GM19043 (cell line): Measurements from ENCODE around the gene COMMD9.

Experiments
- ATAC-seq: cut with Tn5 transposase; IDR thresholded peaks from one replicate; pipeline ENCODE4 v1.9.1; 2021; ENCODE audit warnings: low read depth; ENCODE audit not compliant: unreplicated experiment

The COMMD9 gene

GRCh38 chr11:36261094-36261493 is 28.1 kb downstream of the COMMD9 start:
- no peak for ATAC-seq

- ATAC-seq: no peak
Measured at GRCh38 chr11:36258730-36259360, 30.4 kb downstream of the COMMD9 start.

GRCh38 chr11:36257351-36257750 is 31.9 kb downstream of the COMMD9 start:
- no peak for ATAC-seq

GRCh38 chr11:36254713-36255112 is 34.5 kb downstream of the COMMD9 start:
- no peak for ATAC-seq

- ATAC-seq: no peak
Measured at GRCh38 chr11:36253238-36253637, 36.0 kb downstream of the COMMD9 start.

GRCh38 chr11:36251823-36252222 is 37.4 kb downstream of the COMMD9 start:
- ATAC-seq: no peak

GRCh38 chr11:36249246-36249645 is 40.0 kb downstream of the COMMD9 start:
- no peak for ATAC-seq

GRCh38 chr11:36248436-36248835 is 40.8 kb downstream of the COMMD9 start:
- no peak for ATAC-seq

GRCh38 chr11:36247493-36247892 is 41.7 kb downstream of the COMMD9 start:
- no peak for ATAC-seq

GRCh38 chr11:36243641-36244040 is 45.6 kb downstream of the COMMD9 start:
- ATAC-seq: no peak

- ATAC-seq: no peak
Measured at GRCh38 chr11:36241497-36241896, 47.7 kb downstream of the COMMD9 start.

- ATAC-seq: no peak
Measured at GRCh38 chr11:36240801-36241200, 48.4 kb downstream of the COMMD9 start.

GRCh38 chr11:36240173-36240572 is 49.1 kb downstream of the COMMD9 start:
- ATAC-seq: no peak

- ATAC-seq: no peak
Measured at GRCh38 chr11:36239636-36240035, 49.6 kb downstream of the COMMD9 start.

GRCh38 chr11:36238881-36239280 is 50.3 kb downstream of the COMMD9 start:
- ATAC-seq: no peak

- ATAC-seq: no peak
Measured at GRCh38 chr11:36238036-36238631, 51.1 kb downstream of the COMMD9 start.

GRCh38 chr11:36237391-36237790 is 51.8 kb downstream of the COMMD9 start:
- ATAC-seq: no peak

- ATAC-seq: no peak
Measured at GRCh38 chr11:36235750-36236149, 53.5 kb downstream of the COMMD9 start.

GRCh38 chr11:36234825-36235224 is 54.4 kb downstream of the COMMD9 start:
- no peak for ATAC-seq

GRCh38 chr11:36233204-36233603 is 56.0 kb downstream of the COMMD9 start:
- ATAC-seq: no peak

- no peak for ATAC-seq
Measured at GRCh38 chr11:36230779-36231699, 58.2 kb downstream of the COMMD9 start.
